Panc1 (cell line): ENCODE results near the gene SPSB1.

Experiments used
- CTCF ChIP-seq: fragments of 450-650 bp; IDR thresholded peaks from 2 replicates; pipeline ENCODE4 v1.5.1; 2017; ENCODE audit warnings: mild to moderate bottlenecking
- POLR2AphosphoS5 ChIP-seq: IDR thresholded peaks from 2 replicates; pipeline ENCODE4 v1.6.1; 2012; ENCODE audit warnings: mild to moderate bottlenecking, low read depth, low read length, moderate library complexity
- SIN3A ChIP-seq: IDR thresholded peaks from 2 replicates; pipeline ENCODE4 v1.6.1; 2012; ENCODE audit warnings: low read depth, mild to moderate bottlenecking, low read length, moderate library complexity, borderline replicate concordance; ENCODE audit not compliant: insufficient read depth

- no peak for TF ChIP-seq CTCF
- TF ChIP-seq POLR2AphosphoS5: no peak
- TF ChIP-seq SIN3A: no peak
These were observed 31.8 kb downstream of the SPSB1 start for GRCh38 chr1:9324246-9325096.
